ENCODE measurements around the gene ALKBH6. TPM values are rescaled to one million over a fixed set of nuclear protein-coding genes. Genes with fewer than 3 reads are reported as not detected.
"Not testable (repeated sequence)": the region's sequence is repeated elsewhere in the genome, so short reads cannot be mapped to it uniquely, and the experiment has no call there.

Gene ALKBH6
- polyA plus RNA-seq, 1 donor (not counting 4 experiments of a cell fraction or from before 2014, with no cell fraction given): 36.7 TPM

GRCh38 chr19:35986111-35986510 lies 27.9 kb downstream of the ALKBH6 start:
- no peak overlapping the region for H3K27ac ChIP-seq (ENCODE audit: control insufficient read depth, insufficient read depth, low read length)
- no peaks in the 10 kb centered on the region for H3K9me3 ChIP-seq (ENCODE audit: control insufficient read depth, low read depth, low read length)
- H3K4me3 ChIP-seq (ENCODE audit: control insufficient read depth in 2 of 3, extremely low read depth in 1 of 3, insufficient read depth in 2 of 3, low read depth in 1 of 3, low read length in 3 of 3): no peak overlapping the region
- TF ChIP-seq EZH2 (IDR thresholded peaks at IDR 0.05; ENCODE audit: low read length) (no peak), CTCF (optimal IDR thresholded peaks at IDR 0.05 in 1 of 3, IDR thresholded peaks at IDR 0.05 in 1 of 3, conservative IDR thresholded peaks at IDR 0.05 in 1 of 3; ENCODE audit: extremely low read depth in 1 of 3, insufficient read depth in 2 of 3, low read length in 3 of 3) (no peak)
- H2AFZ ChIP-seq (ENCODE audit: control insufficient read depth, low read length): no peak overlapping the region
- no peaks in the 10 kb centered on the region for H3K9me1 ChIP-seq (ENCODE audit: control insufficient read depth, extremely low read depth, insufficient read depth, low read length)
- no peaks in the 10 kb centered on the region for H4K20me1 ChIP-seq (ENCODE audit: control insufficient read depth, extremely low read depth, insufficient read depth, low read length)
- H3K79me2 ChIP-seq (ENCODE audit: control insufficient read depth, insufficient read depth, low read length): no peaks in the 10 kb centered on the region
- no peaks in the 10 kb centered on the region for H3K4me1 ChIP-seq (ENCODE audit: control insufficient read depth, extremely low read depth, insufficient read depth, low read length)
- H3K36me3 ChIP-seq (ENCODE audit: control insufficient read depth in 2 of 2, extremely low read depth in 1 of 2, insufficient read depth in 2 of 2, low read length in 2 of 2): no peaks in the 10 kb centered on the region
- dilution Hi-C loops (cut with MboI; ENCODE audit: extremely low pct_ligation_motif_present, low sequenced_read_pairs): no loop called here
- H3K4me2 ChIP-seq (ENCODE audit: control insufficient read depth, extremely low read depth, insufficient read depth, low read depth, low read length): no peak overlapping the region
- DNase-seq (ENCODE audit: low read depth, low spot score) (no peak), FAIRE-seq (no peak)
- peaks cover 8% of the 10 kb centered on the region for H3K27me3 ChIP-seq (ENCODE audit: control insufficient read depth, extremely low read depth, insufficient read depth, low read length)
- H3K9ac ChIP-seq (ENCODE audit: control insufficient read depth, extremely low read depth, insufficient read depth, low read length): no peak overlapping the region

- no peak for FAIRE-seq
- peaks cover 8% of the 10 kb centered on the region for H3K27me3 ChIP-seq (ENCODE audit: control insufficient read depth, extremely low read depth, insufficient read depth, low read length)
- dilution Hi-C loops (cut with MboI; ENCODE audit: extremely low pct_ligation_motif_present, low sequenced_read_pairs): no loop called here
- no peak overlapping the region for H3K9ac ChIP-seq (ENCODE audit: control insufficient read depth, extremely low read depth, insufficient read depth, low read length)
- H4K20me1 ChIP-seq (ENCODE audit: control insufficient read depth, extremely low read depth, insufficient read depth, low read length): no peaks in the 10 kb centered on the region
- H3K4me1 ChIP-seq (ENCODE audit: control insufficient read depth, extremely low read depth, insufficient read depth, low read length): no peaks in the 10 kb centered on the region
- no peaks in the 10 kb centered on the region for H3K36me3 ChIP-seq (ENCODE audit: control insufficient read depth in 2 of 2, extremely low read depth in 1 of 2, insufficient read depth in 2 of 2, low read length in 2 of 2)
- no peaks in the 10 kb centered on the region for H3K79me2 ChIP-seq (ENCODE audit: control insufficient read depth, insufficient read depth, low read length)
- no peak overlapping the region for H3K4me3 ChIP-seq (ENCODE audit: control insufficient read depth in 2 of 3, extremely low read depth in 1 of 3, insufficient read depth in 2 of 3, low read depth in 1 of 3, low read length in 3 of 3)
- no peaks in the 10 kb centered on the region for H3K9me1 ChIP-seq (ENCODE audit: control insufficient read depth, extremely low read depth, insufficient read depth, low read length)
- no peaks in the 10 kb centered on the region for H3K9me3 ChIP-seq (ENCODE audit: control insufficient read depth, low read depth, low read length)
- DNase-seq (ENCODE audit: low read depth, low spot score): no peak
- H3K4me2 ChIP-seq (ENCODE audit: control insufficient read depth, extremely low read depth, insufficient read depth, low read depth, low read length): no peak overlapping the region
- no peak for TF ChIP-seq EZH2 (IDR thresholded peaks at IDR 0.05; ENCODE audit: low read length)
- no peak for TF ChIP-seq CTCF (optimal IDR thresholded peaks at IDR 0.05 in 1 of 3, IDR thresholded peaks at IDR 0.05 in 1 of 3, conservative IDR thresholded peaks at IDR 0.05 in 1 of 3; ENCODE audit: extremely low read depth in 1 of 3, insufficient read depth in 2 of 3, low read length in 3 of 3)
- no peak overlapping the region for H3K27ac ChIP-seq (ENCODE audit: control insufficient read depth, insufficient read depth, low read length)
- no peak overlapping the region for H2AFZ ChIP-seq (ENCODE audit: control insufficient read depth, low read length)
Observed at GRCh38 chr19:35983177-35983576, 30.8 kb downstream of the ALKBH6 start.

GRCh38 chr19:35980997-35981396 lies 33.0 kb downstream of the ALKBH6 start:
- H3K79me2 ChIP-seq (ENCODE audit: control insufficient read depth, insufficient read depth, low read length); H3K36me3 ChIP-seq (ENCODE audit: control insufficient read depth in 2 of 2, extremely low read depth in 1 of 2, insufficient read depth in 2 of 2, low read length in 2 of 2); H3K27ac ChIP-seq (ENCODE audit: control insufficient read depth, insufficient read depth, low read length); H3K9me1 ChIP-seq (ENCODE audit: control insufficient read depth, extremely low read depth, insufficient read depth, low read length); H3K4me1 ChIP-seq (ENCODE audit: control insufficient read depth, extremely low read depth, insufficient read depth, low read length); H3K27me3 ChIP-seq (ENCODE audit: control insufficient read depth, extremely low read depth, insufficient read depth, low read length); H3K4me3 ChIP-seq (ENCODE audit: control insufficient read depth in 2 of 3, extremely low read depth in 1 of 3, insufficient read depth in 2 of 3, low read depth in 1 of 3, low read length in 3 of 3); dilution Hi-C loops (cut with MboI; ENCODE audit: extremely low pct_ligation_motif_present, low sequenced_read_pairs); H4K20me1 ChIP-seq (ENCODE audit: control insufficient read depth, extremely low read depth, insufficient read depth, low read length); DNase-seq (ENCODE audit: low read depth, low spot score); H2AFZ ChIP-seq (ENCODE audit: control insufficient read depth, low read length); H3K9ac ChIP-seq (ENCODE audit: control insufficient read depth, extremely low read depth, insufficient read depth, low read length); H3K4me2 ChIP-seq (ENCODE audit: control insufficient read depth, extremely low read depth, insufficient read depth, low read depth, low read length); FAIRE-seq; H3K9me3 ChIP-seq (ENCODE audit: control insufficient read depth, low read depth, low read length): not testable (repeated sequence)
